ENCODE data around the gene OR1G1.
"Not testable (repeated sequence)": the region's sequence is repeated elsewhere in the genome, so short reads cannot be mapped to it uniquely, and the experiment has no call there.

OR1G1 gene

GRCh38 chr17:3127451-3127850 lies at the start of gene OR1G1:
TSS of gene OR1G1 (minus strand) at chr17:3127551. CDS start at chr17:3127551, 0 bp downstream.
- no peak for DNase-seq

- DNase-seq = peak; percentile 88
Observed at GRCh38 chr17:3167574-3167973, 40.2 kb upstream of the OR1G1 start.

- DNase-seq = no peak
Observed at GRCh38 chr17:3157218-3157617, 29.9 kb upstream of the OR1G1 start.

DNA sequence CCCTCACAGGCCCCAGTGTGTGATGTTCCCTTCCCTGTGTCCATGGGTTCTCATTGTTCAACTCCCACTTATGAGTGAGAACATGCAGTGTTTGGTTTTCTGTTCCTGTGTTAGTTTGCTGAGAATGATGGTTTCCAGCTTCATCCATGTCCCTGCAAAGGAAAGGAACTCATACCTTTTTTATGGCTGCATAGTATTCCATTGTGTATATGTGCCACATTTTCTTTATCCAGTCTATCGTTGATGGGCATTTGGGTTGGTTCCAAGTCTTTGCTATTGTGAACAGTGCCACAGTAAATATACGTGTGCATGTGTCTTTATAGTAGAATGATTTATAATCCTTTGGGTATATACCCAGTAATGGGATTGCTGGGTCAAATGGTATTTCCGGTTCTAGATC lies 10.1 kb upstream of the OR1G1 start:
- DNase-seq = not testable (repeated sequence)

- no peak for DNase-seq
Observed at GRCh38 chr17:3104322-3104721, 23.0 kb downstream of the OR1G1 start, which contains the start of gene OR1D2. TSS of gene OR1D2 (minus strand) at chr17:3104422. CDS start at chr17:3092996, 11,426 bp downstream.

Measured in OCI-M1 (cell line).